GM19468 (cell line): Measurements from ENCODE around the gene FANK1.

ENCODE experiments used
- ATAC-seq: cut with Tn5 transposase; IDR thresholded peaks from one replicate; pipeline ENCODE4 v1.9.1; 2021; ENCODE audit warnings: mild to moderate bottlenecking, moderate library complexity, moderate number of reproducible peaks; ENCODE audit not compliant: unreplicated experiment; ENCODE audit errors: extremely low read depth

Gene FANK1

DNA sequence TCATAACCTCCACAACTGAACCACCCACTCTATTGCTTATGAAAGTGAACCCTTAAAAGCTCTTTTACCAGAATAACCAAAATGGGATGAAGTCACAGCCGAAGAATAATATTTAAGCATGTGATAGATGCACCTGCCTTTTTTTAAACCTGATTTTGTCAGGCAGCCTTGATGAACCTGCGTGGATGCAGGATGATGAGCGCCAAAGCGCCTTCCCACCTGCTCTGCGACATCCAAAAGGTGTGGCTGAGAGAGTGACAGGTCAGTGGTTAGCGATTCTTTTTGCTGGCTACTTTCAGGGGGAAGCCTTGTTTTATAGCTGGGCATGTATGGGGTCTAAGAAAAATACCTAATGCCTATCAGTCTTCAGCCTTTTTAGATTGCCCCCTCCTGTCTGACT lies 157.8 kb downstream of the FANK1 start:
- no peak for ATAC-seq

DNA sequence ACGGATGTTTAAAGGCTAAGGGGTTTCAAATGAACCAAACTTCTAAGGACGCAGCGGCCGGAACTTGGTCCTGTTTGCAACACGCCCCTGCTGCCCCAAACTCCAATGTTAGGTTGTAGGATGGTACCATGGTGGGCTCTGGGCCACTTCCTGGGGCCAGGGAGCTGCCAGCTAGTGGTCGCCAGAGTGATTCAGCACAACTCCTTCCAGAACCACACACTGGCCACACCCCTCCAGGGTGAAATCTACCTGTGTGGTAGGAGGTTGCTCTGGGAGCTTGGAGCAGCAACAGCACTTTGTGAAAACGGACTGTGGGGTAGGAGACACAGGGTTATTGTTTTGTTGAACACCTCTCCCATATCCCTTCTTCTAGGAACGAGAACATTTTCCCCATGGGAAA lies 161.1 kb downstream of the FANK1 start:
- no peak for ATAC-seq

- ATAC-seq, result no peak
These were observed 161.7 kb downstream of the FANK1 start for GRCh38 chr10:126058104-126058503.

DNA sequence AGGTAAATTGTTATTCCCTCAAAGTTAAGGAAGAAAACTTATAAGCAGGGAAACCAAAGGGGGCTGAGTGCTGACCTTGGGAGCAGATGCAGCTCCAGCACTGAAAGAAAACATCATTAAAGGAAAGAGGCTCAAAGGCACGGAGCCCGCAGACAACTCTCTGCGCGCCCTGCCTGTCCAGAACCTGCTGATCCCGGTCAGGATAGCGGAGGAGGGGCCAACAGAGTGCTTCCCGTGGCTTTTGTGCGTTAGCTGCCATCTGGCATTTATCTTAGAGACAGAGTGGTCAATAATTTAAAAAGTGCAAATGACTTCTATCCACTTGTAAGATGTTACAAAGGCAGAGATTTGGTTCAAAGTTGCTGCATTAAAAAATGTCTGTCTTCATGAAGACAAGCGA lies 162.1 kb downstream of the FANK1 start:
- no peak for ATAC-seq
